Hematopoietic multipotent progenitor cell treated with erythropoietin and hydrocortisone succinate and interleukin-3 and kit ligand, for 15 days (in vitro differentiated cells): Measurements from ENCODE around the gene LAMC3.
"Not testable (repeated sequence)": the region's sequence is repeated elsewhere in the genome, so short reads cannot be mapped to it uniquely, and the experiment has no call there.

ENCODE experiments used
- DNase-seq: peaks from one replicate; pipeline ENCODE4 v3.0.0-alpha.2; 2015; ENCODE audit warnings: low spot score

Gene LAMC3

DNA sequence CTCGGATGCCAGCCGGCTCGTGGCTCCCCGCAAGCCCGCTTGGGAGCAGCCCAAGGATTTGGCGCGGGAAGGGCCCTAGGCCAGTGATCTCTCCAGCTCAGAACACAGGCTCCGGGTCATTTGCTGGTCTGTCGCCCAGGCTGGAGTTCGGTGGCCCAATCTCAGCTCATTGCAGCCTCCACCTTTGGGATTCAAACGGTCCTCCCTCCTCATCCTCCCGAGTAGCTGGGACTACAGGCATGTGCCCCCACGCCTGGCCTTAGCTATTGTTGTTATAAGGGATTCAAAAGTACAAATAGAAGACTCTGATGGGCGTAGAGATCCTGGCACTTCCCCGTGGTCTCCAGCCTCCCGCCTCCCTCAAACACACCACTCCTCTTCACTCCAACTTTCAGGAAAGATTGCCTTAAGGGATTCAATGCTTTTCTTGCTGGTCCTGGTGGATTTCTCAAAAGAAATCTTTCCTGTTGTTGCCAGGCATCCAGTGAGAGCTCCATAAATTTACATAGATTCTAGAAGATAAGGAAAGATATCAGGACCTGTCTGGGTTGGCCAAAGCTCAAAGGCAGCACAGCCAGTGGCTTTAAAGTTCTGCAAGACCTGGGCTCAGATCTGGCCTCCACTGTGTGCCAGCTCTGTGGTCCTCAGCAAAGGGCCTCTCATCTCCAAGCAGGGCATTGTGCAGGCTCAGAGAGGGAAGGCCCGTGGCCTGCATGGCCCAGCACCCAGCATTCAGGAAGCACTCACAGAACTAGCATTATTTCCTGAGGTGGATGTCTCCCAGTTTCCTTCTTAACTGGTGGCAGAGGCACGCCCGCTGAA, 88.4 kb downstream of the LAMC3 start:
- no peak for DNase-seq

DNA sequence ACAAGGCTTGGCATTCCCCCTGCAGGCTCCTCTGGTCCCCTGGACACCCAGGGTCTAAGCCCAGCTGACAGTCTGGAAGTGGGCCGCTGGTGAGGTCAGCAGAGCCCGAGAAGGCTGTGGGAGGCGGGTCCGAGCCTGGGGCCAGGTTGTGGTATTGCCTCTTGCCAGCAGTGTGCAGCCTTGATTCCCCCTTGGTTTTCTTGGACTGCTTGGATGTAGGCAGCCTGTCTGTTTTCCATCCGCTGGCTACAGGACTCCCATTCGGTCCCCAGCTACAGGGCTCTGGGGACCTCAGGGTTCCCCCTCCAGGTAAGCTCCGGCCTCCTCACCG, 88.9 kb downstream of the LAMC3 start:
- DNase-seq = no peak

DNA sequence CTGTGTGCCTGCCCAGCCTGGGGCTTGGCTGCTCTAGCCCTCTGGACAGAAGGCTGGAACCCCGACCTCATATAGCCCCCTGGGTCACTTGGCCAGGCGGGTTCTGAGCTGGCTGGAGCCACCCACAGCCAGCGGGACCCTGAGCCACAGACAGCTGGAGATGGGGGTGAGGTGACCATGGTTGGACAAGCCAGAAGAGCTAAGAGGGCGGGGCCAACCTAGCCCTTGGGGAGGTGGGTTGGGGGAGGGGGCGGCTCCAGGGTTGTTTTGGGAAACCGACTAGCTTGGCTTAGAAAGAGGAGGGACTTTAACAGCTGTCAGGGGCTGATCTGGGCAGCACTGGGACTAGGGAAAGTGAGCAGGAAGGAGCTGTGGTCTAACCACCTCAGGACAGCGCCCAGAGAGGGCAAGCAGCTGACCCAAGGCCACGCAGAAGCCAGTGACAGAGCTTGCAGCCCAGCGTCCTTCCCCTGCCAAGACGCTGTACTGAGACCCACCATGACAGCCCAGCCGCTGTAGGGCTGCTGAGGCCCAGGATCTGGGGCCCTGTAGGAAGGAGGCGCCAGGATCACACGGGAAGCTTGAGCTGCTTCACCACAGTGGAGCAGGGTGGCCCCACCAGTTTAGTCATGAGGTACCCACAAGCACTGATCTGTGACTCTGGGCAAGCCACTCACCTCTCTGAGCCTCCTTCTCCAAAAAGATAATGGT, 89.6 kb downstream of the LAMC3 start:
- DNase-seq = no peak

DNA sequence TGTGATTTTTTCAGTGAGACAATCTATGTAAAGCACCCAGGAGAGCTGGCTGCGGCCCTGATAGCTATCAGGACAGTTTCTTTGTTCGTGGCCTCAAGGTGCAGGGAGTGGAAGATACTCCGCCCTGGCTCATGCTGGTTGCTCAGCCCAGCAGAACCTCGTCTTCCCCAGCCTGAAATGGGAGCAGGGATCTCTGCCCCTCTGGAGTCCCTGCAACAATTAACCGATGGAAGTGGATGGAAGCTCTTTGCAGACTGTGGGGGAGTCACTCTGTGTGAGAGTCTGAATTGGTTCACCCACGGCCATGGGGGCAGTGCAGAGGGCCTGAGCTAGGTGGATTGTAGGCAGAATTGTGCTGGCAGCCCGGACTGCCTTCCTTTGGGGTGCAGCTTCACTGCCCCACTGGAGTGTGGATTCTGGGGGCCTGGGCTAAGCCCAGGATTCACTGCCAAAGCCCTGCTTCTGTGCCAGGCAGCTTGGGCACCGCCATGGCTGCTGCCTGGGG, 90.2 kb downstream of the LAMC3 start:
- no peak for DNase-seq

DNA sequence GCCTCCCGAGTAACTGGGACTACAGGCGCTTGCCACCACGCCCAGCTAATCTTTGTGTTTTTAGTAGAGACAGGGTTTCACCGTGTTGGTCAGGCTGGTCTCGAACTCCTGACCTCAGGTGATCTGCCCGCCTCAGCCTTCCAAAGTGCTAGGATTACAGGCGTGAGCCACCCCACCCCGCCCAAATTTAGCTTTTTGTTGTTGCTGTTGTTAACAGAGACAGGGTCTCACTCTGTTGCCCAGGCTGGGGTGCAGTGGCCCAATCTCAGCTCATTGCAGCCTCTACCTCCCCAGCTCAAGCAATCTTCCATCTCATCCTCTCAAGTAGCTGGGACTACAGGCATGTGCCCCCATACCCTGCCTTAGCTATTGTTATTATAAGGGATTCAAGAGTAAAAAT, 90.9 kb downstream of the LAMC3 start:
- not testable (repeated sequence) for DNase-seq

DNA sequence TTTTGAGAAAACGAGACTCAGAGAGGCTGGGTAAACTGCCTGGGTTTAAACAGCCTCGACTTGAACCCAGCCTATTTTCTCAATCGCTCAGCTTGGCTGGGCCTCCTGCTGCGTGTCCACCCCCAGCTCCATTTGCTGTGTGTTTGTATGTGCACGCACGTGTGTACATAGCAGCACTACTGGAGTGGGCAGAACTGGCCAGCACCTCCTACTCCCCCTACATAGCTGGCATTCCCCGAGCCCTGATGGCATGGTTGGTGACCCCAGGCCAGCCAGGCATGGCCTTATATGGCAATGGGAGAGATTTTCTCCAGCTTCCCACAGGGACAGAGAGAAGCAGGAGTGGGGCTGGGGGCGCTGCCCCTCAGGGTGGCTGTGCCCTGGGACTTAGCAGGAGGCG, 91.5 kb downstream of the LAMC3 start:
- DNase-seq = no peak

DNA sequence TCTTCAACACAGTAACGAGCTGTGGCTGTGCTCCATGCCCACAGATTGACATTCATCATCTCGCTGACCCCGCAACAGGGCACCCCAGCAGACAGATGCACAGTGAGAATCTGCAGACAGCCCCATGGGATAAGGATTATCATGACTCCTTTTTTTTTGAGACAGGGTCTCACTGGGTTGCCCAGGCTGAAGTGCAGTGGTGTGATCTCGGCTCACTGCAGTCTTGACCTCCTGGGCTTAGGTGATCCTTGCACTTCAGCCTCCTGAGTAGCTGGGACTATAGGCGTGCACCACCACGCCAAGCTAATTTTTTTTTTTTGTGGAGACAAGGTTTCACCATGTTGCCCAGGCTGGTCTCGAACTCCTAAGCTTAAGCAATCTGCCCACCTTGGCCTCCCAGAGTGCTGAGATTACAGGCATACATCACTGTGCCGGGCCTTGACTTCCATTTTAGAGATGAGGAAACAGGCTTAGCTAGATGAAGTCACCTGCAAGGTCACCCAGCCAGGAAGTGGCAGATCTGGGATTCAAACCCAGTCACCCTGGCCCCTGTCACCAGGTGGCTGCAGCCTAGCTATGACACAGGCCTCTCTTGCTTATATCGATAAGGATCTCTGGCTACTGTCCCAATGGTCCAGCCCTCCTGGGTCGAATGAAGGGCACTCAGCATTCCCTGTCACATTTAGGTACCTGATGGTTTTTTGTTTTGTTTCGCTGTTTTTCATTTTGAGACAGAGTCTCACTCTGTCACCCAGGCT, 92.4 kb downstream of the LAMC3 start:
- no peak for DNase-seq

- DNase-seq = no peak
Measured at GRCh38 chr9:131103024-131103423, 94.0 kb downstream of the LAMC3 start.

- DNase-seq = no peak
Measured at GRCh38 chr9:131103535-131103934, 94.6 kb downstream of the LAMC3 start.

- DNase-seq = no peak
Measured at GRCh38 chr9:131104016-131104740, 95.2 kb downstream of the LAMC3 start.

DNA sequence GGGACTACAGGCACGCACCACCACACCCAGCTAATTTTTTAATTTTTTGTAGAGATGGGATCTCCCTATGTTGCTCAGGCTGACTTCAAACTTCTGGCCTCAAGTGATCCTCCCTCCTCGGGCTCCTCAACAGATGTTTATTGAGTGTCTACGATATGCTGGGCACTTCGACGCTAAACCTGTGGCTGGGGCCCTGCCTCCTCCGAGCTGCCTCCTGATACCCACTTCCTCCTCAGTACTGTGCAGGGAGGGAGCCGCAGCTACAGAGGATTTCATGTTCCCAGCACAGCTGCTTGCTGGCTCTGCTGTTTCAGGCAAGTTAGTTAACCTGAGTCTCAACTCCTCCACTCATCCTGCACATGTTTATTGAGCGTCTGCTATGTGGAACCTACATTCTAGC, 97.0 kb downstream of the LAMC3 start:
- no peak for DNase-seq

GRCh38 chr9:131107760-131108159, 98.8 kb downstream of the LAMC3 start:
- no peak for DNase-seq

DNA sequence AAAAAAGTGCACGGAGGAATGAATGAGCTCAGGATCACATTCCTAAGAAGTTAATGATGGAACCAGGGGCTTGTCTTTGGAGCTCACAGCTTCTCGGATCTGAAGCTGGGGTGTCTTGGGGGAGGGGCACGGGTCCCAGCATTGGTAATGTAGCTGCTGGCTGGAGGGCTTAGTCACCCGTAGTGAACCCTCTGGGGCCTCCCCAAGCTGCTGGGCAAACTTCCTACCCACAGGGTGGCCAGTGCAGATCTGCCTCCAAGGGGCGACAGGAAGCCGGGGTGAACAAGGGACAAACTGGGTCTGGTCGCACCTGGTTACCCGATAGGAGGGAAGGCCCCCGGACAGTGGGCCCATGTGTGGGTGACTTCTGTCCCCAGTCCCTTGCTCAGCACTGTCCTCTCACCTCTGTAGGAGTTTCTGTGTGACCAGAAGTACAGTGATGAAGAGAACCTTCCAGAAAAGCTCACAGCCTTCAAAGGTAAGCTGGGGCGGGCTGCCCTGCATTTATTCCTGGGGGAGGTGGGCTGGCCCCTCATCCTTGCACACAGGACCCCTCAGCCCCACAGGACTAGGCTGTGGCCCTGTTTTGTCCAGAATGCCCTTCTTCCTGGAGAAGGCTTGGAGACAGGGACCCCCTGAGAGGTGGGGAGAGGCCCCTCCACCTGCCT, 102.3 kb downstream of the LAMC3 start:
- DNase-seq = no peak

DNA sequence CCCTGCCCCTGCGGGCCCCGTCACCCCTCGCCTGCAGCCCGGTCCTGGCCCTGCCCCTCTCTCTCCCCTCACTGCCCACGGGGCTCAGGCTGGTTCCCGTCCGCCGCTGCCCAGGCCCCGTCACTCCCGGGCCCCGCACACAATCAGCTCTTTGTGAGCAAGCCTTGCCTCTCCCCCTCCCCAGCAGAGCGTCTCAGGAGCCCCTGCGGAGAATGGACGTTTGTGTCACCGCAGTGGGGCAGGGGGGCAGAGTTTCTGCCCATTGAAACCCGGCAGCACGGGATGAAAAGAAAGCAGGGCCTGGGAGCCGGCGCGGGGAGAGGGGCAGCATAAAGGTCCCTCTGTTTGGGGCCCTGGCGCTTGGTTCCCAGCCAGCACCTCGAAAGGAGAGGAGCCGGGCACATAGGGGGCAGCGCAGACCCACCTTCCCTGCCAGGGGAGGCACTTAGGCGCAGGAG, 102.9 kb downstream of the LAMC3 start:
- DNase-seq = no peak

DNA sequence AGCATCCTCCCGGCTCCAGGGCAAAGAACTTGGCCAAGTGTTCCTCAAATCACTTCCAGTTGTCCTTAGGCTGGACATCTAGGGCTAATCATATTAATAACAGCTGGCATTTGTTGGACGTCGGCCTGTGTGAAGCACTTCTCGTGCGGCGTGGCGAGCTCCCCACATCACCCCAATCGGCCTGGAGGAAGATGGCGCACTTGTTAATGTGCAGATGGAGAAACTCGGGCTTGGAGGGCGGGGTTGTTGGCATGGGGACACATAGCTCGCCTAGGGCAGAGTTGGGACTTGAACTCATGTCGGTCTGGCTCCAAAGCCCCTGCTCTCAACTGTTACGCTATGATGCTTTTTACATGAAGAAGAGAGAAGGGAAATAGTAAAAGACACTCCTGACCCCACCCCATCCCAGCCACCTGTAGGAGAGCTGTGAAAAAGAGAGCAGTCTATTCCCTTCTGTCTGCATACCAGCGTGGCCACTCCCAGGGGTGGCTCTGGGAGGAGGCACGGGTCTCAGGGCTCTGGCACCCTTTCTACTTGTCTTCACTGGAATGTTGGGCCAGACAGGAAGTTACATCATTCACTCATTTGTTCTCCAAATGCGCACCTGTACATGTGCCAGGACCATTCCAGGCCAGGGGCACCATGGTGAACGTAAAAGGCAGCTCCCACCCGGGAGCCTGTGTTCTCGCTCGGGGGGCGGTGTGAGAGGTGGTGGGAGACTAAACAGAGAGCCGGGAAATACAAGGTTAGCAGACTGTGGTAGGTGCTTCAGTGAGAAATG, 103.6 kb downstream of the LAMC3 start:
- DNase-seq = no peak

DNA sequence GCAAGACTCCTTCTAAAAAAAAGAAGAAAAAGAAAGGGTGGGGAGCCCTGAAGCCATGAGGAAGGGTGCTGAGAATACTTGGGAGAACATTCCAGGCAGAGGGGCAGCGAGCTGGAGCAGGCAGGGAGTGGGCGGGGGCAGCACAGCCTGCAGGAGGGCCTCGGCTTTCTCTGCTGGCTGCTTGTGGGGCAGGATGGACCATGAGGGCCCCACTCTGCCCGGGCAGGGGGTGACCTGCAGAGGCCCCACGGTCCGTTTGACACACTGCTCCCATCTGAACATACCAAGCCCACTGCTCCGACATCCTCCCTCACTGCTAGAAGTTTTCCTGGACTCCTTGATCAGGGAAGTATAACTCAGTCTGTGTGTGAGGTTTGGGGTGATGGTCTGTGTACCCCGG, 104.7 kb downstream of the LAMC3 start:
- no peak for DNase-seq

GRCh38 chr9:131114084-131114535, 105.1 kb downstream of the LAMC3 start:
- no peak for DNase-seq

DNA sequence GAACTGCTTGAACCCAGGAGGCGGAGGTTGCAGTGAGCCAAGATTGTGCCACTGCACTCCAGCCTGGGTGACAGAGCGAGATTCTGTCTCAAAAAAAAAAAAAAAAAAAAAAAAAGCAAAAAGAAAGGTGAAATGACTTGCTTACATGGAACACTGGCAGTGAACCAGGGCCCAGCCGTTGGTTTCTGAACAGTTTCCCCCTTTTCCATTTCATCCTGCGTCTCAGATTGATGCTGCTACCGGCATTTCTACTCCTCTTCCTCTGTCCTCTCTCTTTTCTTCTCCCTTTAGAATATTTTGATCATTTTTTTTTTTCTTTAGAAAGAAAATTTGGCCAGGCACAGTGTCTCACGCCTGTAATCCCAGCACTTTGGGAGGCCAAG, 106.4 kb downstream of the LAMC3 start:
- not testable (repeated sequence) for DNase-seq

DNA sequence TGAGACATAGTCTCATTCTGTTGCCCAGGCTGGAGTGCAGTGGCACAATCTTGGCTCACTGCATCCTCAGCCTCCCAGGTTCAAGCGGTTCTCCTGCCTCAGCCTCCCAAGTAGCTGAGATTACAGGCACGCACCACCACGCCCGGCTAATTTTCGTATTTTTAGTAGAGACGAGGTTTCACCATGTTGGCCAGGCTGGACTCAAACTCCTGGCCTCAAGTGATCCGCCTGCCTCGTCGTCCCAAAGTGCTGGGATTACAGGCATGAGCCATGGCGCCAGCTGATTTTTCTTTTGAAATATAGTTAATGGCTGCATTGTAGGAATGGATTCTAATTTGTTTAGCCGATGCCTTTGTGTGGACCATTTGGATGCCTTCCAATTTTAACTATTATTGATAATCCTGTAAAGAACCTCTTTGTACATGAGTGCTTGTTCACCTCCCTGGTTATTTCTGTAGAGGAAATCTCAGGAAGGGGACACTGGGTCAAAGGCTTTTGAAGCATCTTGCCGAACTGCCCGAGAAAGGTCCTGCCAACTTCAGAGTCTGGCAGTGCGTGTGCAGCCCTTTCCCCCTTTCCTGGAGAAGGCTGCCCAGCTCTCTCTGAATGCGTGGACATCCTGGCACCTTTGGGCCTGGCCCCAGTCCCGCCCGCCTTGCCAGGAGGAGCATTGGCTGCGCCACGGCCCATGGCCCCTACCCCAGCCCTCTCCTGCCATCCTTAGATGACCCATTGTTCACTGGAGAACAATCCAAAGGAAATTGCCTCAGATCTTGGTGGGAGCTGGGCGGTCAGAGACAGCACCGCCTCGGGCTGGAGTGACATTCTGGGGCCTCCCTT, 107.5 kb downstream of the LAMC3 start:
- DNase-seq = no peak
